HG02798 (cell line): ENCODE results near the gene TULP4.
"Not testable (repeated sequence)": the region's sequence is repeated elsewhere in the genome, so short reads cannot be mapped to it uniquely, and the experiment has no call there.

Experiments used
- ATAC-seq: cut with Tn5 transposase; IDR thresholded peaks from one replicate; pipeline ENCODE4 v1.9.1; 2021; ENCODE audit warnings: mild to moderate bottlenecking; ENCODE audit not compliant: unreplicated experiment, poor library complexity

TULP4 gene

GRCh38 chr6:158457616-158458278 lies 145.5 kb downstream of the TULP4 start:
- ATAC-seq = no peak

GRCh38 chr6:158459726-158460125 lies 147.5 kb downstream of the TULP4 start:
- ATAC-seq = no peak

GRCh38 chr6:158460602-158461169 lies 148.4 kb downstream of the TULP4 start:
- ATAC-seq = no peak

- ATAC-seq = no peak
Measured at GRCh38 chr6:158461954-158462353, 149.7 kb downstream of the TULP4 start.

GRCh38 chr6:158464483-158464882 lies 152.2 kb downstream of the TULP4 start:
- ATAC-seq = no peak

- no peak for ATAC-seq
Measured at GRCh38 chr6:158465257-158465656, 153.0 kb downstream of the TULP4 start.

GRCh38 chr6:158465747-158466146 lies 153.5 kb downstream of the TULP4 start:
- ATAC-seq = no peak

- no peak for ATAC-seq
Measured at GRCh38 chr6:158467923-158468322, 155.7 kb downstream of the TULP4 start.

GRCh38 chr6:158468666-158469065 lies 156.4 kb downstream of the TULP4 start:
- ATAC-seq = no peak

- ATAC-seq = not testable (repeated sequence)
Measured at GRCh38 chr6:158470023-158470422, 157.8 kb downstream of the TULP4 start.

- no peak for ATAC-seq
Measured at GRCh38 chr6:158471339-158471738, 159.1 kb downstream of the TULP4 start.

- no peak for ATAC-seq
Measured at GRCh38 chr6:158472447-158472846, 160.2 kb downstream of the TULP4 start.

GRCh38 chr6:158474961-158475343 lies 162.7 kb downstream of the TULP4 start:
- ATAC-seq = peak; percentile 21

GRCh38 chr6:158475344-158476302 lies 163.4 kb downstream of the TULP4 start:
- ATAC-seq = peak; percentile 82

GRCh38 chr6:158476389-158476788 lies 164.1 kb downstream of the TULP4 start:
- no peak for ATAC-seq

GRCh38 chr6:158477722-158478121 lies 165.5 kb downstream of the TULP4 start:
- ATAC-seq = not testable (repeated sequence)

- no peak for ATAC-seq
Measured at GRCh38 chr6:158480989-158481388, 168.7 kb downstream of the TULP4 start.

GRCh38 chr6:158481690-158482473 lies 169.6 kb downstream of the TULP4 start:
- no peak for ATAC-seq

- no peak for ATAC-seq
Measured at GRCh38 chr6:158485431-158485830, 173.2 kb downstream of the TULP4 start.

GRCh38 chr6:158487495-158487894 lies 175.2 kb downstream of the TULP4 start:
- no peak for ATAC-seq
